GM19324 (cell line): ENCODE results near the gene ZNF385C.

Experiments
- ATAC-seq: cut with Tn5 transposase; IDR thresholded peaks from one replicate; pipeline ENCODE4 v1.9.1; 2021; ENCODE audit warnings: mild to moderate bottlenecking, moderate library complexity; ENCODE audit not compliant: unreplicated experiment, low FRiP score

The ZNF385C gene

DNA sequence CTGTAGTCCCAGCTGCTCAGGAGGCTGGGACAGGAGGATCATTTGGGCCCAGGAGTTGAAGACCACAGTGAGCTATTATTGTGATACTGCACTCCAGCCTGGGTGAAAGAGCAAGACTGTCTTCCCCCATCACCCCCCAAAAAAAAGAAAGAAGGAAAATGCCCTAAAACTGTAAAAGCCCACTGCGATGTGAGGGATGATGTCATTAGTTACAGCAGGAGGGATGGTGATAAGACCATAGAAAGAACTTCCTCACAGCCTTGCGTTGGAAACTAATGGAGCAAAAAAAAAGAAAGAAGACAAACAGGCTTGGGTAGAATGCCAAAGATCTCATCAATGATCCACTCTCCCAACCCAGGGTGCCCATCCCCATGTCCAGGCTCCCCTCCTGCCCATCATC, 18.7 kb downstream of the ZNF385C start:
- no peak for ATAC-seq

DNA sequence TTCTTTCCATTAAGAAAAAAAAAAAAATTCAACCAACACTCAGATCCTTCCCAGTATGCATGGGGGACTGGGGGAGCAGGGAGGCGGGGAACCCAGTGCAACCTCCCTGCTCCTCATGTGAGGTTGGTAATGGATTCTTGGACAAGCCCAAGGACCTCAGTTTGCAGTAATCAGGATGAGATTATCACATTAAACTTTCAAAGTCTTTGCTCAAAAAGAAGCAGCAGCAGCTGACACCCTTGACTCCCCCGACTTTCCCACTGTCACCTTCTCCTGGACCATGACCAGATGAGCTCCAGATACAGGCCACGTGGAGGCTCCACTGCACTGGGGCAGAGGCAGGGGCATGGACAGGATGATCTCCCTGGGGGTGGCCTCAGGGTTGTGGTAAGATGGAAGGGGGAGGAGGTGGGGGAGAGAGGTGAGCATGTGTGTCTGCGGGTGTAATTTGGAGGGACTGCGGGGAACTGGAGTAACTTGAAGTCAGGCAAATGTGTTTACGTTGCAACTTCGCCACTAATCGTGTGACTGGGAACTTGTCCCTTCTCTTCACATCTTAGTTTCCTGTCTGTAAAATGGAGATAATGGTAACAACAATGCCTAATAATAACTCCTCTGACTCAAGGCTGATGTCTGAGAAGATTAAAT, 19.8 kb downstream of the ZNF385C start:
- no peak for ATAC-seq

DNA sequence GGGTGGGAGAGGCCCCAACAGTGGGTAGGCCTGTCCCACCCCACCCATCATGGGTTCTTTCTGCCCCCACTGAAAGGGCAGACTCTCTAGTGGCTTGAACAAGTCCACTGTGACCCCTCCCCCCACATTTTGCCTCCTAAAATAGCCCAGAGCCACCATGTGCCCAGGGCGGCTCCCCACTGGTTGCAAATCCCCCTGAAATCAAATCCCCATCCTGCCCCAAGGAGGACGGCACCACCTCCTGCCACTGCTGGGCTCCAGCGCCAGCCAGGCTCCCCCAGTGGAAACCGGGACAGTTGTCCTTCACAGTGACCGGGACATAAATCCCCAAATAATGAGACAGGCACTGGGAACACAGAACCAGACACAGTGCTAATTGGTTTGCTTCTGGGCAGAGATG, 20.5 kb downstream of the ZNF385C start:
- ATAC-seq: no peak

DNA sequence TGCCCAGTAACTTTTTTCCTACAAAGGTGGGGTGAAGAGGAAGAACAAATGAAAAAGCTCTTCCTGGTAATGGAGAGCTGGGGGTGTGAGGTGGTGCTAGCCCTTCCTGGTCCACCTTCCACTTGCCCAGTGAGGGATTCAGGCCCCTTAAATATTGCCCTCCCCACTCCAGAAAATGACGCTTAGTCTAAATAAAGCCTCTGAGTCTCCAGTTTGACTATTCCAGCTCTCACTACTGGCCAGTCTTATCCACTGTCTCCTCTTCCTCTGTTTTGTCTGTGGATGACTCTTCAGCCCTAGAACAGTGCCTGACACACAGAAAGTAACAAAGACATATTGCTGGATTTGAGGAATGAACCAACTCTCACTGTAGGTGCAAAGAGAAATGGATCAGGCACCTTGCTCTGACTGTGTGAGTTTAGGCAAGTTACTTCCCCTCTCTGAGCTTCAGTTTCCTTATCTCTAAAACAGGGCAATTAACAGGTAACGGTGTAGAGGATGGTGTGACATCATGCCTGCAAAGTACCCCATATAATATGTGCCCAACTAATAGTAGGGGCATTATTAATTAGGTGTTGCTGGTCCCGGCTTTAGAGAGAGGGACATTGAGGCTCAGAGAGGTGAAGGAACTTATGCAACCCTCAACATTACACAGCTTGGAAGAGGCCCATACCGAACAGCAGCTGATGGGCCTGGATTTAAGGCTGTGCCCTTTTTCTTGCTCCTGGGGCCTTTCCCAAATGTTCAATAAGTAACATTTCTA, 21.3 kb downstream of the ZNF385C start:
- ATAC-seq: no peak

DNA sequence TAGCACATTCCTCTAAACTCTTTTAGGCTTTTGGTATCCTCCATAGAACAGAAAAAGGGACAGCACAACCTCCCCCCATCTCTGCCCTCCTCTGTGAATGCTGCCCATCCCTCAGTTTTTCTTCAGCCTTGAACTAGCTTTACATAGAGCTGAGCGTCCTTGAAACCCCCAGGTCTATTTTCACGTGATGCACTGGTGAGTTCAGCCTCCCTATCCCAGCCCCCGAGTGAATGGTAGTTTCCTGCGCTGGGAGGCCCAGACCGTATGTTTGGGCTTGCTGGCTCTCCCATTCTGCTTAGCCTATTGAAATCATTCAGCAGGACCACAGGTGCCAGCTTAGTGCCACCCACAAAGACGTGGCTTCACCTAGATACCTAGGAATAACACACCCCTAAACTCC, 22.5 kb downstream of the ZNF385C start:
- no peak for ATAC-seq

DNA sequence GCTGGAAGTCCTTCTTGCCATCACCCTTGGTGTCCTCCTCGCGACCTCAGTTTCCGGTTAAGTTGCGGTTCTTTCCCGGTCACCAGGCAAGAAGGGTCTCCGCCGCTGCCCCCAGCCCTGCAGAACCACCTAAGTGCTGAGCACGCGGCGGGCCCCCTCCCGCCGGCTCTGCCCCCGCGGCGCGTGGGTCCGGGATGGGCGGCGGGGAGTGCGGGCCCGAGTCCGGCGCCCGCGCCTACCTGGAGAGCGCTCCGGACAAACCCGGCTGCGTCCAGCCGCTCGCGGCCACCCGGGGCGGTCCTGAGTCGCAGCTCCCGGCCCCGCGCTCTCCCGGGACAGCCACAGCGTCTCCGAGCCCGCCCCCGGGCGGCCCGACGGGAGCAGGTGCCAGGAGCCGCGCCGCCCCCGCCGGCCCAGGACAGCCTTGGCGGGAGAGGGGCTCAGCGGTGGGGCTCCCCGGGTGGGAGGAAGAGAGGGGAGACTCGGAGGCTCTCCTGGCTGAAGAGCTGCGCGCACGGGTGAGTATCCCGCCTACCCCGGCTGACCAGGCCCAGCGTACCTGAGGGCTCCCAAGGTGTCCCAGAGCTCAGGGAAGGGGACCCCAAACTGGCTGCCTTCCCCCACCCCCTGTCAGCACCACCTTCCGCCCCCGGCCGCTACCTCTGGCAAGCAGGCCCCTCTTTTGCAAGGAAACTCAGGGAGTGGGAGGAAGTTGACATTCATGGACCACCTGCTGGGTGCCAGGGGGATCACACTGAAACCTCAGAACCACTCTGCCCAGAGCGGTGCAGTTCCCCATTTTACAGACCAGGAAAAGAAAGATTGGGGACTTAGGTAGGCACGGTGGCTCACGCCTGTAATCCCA, 25.7 kb downstream of the ZNF385C start:
- no peak for ATAC-seq

DNA sequence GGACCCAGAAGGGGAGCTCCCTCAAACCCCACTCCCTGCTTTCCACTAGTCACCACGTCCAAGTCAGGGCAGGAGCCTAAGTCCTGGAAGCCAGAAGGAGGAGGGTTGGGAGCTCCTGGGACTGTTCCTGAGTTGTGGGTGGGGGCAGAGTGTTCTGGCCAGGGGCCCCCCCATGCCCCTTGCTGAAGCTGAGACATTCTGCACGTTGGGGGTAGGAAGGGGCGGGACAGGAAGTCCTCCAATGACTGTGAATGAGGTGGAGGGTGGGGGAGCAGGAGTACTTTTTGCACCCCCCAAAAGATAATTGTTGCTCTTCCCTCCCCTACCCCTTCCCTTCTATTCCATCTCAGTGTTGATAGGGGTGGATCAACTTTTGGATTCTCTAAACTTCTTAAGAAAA, 26.5 kb downstream of the ZNF385C start:
- ATAC-seq: no peak

DNA sequence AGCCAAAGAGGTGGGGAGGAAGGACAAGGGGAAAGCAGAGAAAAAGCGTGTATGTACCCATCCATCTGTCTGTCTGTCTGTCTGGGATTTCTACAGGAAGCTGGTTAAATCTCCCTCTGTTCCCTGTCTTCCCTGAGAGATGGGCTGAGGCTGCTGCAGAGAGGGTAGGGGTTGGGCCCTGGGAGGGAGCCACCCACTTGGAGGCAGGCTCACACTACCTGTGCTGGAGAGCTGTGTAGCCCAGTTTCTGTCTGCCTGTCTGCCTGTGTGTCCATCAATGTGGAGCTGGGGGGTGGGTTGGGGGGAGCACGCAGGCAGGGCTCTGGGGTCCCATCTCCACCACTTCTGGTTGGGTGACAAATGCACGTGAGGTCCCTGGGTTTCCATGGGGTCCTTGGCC, 29.3 kb downstream of the ZNF385C start:
- no peak for ATAC-seq

DNA sequence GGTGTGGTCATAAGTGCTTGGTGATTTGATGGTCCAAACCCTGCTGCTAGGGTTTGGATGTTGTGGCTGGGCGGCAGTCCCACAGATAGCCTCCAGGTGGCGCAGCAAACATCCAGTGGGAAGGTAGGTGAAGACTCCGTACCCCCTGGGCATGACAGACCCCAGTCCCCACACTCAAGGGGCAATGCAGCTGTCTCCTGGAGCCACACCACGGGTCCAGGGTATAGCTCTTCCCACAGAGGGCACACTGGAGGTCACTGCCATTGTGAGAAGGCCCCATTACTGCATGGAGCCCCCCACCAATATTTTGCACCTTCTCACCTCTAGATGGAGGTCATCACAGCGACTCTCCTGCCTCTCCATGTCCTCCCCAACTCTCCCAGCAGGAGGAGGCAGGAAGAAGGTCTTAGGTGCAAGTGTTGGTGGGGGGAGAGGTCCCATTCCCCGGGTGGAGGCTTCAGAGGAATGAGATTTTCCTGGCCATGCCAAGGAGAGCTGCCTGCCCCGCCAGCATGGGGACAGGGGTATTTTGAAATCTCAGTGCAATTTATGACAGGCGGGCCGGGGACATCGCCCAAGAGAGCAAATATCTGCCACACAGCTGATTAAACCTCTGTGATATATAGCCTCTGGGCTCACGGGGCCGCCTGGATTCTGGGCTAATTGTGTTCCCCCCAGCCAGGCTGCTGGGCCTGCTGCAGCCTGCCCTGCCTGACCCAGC, 30.7 kb downstream of the ZNF385C start:
- no peak for ATAC-seq

DNA sequence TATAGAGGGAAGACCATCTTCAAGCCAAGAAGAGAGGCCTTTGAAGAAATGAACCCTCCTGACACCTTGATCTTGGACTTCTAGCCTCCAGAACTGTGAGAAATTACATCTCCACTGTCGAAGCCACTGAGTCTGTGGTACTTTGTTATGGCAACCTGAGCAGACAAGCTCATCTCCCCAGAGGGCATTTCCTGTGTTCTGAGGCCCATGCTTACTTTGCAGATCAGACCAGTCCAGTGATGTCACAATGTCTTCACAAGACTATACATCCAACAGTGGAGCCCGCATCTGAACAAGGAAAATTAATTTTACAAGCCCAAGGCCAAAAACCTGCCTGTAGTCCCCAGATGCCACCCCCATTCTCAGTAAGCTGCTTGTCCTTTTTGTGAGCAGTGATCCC, 33.1 kb downstream of the ZNF385C start:
- no peak for ATAC-seq

DNA sequence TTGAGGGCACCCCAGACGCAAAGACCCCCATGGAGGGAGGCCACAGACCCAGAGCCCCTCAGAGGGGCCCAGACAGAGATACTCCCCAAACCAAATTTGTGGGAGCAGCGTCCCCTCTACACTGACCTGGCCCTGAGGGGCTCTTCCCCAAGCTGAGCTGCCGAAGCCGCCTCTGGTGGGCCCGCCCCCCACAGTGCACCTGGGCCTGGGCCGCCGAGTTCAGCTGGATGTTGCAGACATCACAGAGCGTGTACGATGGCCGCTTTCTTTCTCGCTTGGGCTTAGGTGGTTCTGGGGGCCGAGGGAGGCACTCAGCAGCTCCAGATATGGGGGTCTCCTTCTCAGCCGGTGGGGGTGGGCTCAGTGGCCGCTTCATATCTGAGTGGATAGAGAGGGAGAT, 35.6 kb downstream of the ZNF385C start:
- ATAC-seq: no peak

DNA sequence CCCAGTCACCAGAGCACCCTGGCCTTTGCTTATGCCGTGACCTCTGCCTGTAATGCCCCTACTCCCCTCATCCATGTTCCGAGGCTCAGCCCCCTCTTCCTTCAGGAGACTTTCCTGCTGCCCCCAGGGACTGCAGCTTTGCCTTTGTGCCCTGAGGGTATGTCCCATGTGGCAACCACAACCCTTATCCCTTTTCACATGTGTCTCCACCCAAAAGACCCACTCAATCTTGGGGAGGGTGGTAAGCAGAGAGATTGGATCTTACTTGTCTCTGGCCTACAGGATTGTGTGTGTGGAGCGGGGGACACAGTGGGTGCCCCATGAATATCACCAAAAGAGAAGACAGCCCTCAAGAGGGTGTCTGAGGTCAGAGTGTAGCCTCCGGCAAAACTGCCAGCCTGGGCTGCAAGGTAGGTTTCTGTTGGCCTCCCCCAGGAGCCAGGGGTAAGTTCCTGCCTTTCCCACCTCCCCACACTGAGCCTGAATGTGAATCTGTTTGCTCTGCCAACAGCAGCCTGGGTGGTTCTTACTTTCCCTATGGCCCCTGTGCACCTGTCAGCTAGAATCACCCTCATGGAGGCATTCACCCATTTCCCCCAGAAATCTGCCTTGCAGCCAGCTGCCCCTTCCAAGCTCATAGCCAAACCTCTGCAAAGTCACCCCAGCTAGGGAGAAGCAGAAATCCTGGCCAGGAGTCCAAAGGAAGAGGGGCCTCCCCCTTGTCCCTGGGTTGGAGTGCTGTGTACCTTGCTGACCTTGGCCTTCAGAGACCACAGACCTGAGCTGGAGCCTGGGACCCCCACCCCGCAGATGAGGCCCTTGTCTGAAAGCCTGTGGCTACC, 36.4 kb downstream of the ZNF385C start:
- no peak for ATAC-seq

DNA sequence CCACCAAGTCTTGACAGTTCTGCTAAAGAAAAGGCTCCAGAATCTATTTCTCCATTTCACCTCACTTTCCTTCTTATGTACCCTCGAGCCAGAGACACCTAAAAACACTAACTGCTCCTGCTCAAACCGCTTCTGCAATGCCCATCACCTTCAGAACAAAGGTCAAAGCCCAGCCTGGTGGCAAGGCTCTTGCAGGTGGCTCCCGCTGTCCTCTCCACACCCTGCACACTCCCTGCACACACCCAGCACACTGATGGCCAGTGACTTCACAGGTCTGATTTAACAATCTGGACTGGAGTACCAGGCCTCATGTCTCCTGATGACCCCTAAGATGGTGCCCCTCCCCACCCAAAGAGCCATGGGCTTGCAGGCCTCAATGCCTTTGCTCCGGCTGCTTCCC, 38.0 kb downstream of the ZNF385C start:
- no peak for ATAC-seq

DNA sequence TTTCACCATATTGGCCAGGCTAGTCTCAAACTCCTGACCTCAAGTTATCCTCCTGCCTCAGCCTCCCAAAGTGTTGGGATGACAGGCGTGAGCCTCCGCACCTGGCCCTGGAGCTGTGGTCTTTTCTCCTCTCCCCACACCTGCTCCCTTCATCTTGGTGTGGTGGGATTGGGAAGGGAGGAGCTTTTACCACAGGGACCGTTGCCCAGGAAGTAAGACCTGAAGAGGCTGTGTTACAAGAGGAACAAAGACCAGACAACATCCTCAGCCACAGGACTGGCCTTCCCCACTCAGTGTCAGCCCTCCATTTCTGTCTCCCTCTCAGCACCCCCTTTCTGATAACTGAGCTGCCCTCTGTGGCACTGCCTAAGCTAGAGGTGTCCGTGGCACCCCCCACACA, 38.5 kb downstream of the ZNF385C start:
- no peak for ATAC-seq

DNA sequence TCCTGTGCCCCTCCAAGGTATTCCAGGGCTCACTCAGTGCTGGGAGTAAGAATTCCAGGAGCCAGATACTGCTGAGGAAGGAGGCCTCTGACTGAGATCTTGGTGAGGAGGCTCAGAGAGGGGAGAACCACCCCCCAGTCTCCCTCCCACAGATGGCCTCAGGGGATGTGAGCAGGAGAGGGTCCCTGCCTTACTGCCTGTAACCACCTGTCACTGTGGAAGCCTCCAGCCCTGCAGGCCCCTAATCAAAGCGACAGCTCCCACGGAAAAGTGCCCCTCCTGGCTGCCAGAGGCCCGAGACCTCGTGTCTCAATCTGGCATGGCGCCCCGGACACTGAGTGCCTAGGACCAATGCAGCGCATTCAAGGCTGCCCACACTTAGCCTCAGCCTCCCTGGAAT, 40.2 kb downstream of the ZNF385C start:
- no peak for ATAC-seq

DNA sequence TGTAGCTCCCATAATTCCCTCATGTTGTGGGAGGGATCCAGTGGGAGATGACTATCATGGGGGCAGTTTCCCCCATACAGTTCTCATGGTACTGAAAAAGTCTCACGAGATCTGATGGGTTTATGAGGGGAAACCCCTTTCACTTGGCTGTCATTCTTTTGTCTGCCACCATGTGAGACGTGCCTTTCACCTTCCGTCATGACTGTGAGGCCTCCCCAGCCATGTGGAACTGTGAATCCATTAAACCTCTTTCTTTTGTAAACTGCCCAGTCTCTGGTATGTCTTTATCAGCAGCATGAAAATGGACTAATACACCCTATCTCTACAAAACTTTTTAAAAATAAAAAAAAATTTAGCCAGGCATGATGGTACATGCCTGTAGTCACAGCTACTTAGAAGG, 41.6 kb downstream of the ZNF385C start:
- ATAC-seq: no peak

DNA sequence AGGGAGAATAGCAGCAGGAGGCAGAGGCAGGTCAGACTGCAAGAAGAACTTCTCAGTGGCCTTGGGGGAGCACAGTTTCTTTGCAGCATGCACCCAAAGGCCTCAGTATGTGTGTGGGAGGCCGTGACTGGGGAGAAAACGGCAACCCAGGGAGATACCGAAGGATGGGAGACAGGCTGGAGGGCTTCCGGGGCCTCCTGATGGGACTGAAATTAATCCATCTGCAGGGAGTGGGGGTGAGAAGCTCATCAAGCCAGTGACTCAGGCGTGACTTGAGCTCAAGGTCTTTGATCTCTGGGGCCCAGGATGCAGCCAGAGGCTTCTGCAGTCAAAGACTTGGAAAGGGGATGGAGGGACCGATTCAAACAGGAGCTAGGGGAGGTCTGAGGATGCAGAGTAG, 42.8 kb downstream of the ZNF385C start:
- no peak for ATAC-seq

DNA sequence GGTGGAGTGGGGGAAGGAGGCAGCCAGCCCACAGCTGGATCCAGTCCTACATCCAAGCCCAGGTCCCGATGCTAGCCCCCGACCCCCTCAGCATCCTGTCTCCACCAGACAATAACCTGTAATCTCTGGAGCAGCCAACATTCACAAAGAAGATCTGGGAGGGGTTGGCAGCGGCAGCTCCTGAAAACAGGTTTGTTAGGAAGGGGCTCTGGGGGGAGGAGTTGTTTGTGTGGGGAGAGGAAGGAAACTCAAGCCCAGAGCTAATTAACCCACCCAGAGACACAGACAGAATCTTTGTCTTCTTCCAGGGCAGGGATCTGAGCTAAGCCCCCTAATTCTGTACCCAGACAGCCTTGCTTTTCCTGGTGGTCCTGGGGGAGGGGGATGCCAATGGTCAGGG, 43.2 kb downstream of the ZNF385C start:
- ATAC-seq: no peak

DNA sequence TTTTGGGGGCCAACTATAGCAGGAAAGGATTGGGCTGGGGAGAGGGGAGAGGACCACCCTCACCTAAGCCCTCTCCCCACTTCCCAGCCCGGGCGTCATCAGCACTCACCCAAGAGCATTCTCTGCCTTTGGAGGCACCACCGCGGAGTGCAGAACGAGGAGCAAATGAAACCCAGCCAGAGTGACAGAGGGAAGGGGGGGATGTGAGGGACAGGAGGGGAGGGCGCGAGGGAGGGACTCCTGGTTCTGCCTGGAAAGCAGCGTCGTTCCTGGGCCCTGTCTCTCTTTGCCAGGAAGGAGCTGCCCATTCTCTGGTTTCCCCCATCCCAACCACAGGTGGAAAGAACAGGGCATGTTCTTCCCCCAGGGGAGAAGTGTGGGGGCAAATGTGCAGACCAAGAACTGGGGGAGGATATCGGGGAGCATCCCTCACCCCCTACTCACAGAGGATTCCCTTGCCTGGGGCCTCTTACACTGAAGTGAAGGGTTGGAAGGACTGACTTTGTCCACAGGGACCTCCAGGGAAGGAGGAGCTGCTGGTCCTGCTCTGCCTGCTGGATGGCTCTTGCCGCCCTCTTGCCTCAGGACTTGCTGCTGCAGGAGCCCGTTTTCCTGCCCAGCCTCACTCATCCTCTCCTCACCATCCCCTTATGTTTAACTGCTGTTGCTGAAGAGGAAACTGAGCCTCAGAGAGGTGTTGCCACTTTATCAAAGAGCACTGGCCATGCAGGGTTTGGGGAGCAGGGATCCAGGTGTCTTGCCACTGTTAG, 44.4 kb downstream of the ZNF385C start:
- ATAC-seq: no peak
